Left ventricle myocardium superior (tissue), 1 donor: ENCODE data around the gene TIMM17A. TPM values are rescaled to one million over a fixed set of nuclear protein-coding genes. Genes with fewer than 3 reads are reported as not detected.

Source experiments
- ATAC-seq: fragments of 200-7000 bp; cut with Tn5 transposase; one replicate; pipeline ENCODE4 v1.9.1; 2020; ENCODE audit warnings: mild to moderate bottlenecking, moderate library complexity
- DNase-seq: peaks from one replicate; pipeline ENCODE4 v3.0.0-alpha.2; 2020
- intact Hi-C: fragments of 100-400 bp; cut with micrococcal nuclease; formaldehyde crosslinking; loops from one replicate; pipeline ENCODE4 v1.11.0; 2022
- total RNA-seq: library from RNA; stranded (reverse); fragmentation: NEBNext Ultra II Directional; extraction: Animal tissue kit (Norgen Biotek cat#: 25700); gene quantifications from one replicate; pipeline ENCODE4 v1.2.1, GENCODE V29; 2021
- donor health status: DM: no; HTN: yes; CAD: no; lungs with severe emphysema.

The TIMM17A gene
- total RNA-seq, 1 donor from 2014 or later, result 79.0 TPM

DNA sequence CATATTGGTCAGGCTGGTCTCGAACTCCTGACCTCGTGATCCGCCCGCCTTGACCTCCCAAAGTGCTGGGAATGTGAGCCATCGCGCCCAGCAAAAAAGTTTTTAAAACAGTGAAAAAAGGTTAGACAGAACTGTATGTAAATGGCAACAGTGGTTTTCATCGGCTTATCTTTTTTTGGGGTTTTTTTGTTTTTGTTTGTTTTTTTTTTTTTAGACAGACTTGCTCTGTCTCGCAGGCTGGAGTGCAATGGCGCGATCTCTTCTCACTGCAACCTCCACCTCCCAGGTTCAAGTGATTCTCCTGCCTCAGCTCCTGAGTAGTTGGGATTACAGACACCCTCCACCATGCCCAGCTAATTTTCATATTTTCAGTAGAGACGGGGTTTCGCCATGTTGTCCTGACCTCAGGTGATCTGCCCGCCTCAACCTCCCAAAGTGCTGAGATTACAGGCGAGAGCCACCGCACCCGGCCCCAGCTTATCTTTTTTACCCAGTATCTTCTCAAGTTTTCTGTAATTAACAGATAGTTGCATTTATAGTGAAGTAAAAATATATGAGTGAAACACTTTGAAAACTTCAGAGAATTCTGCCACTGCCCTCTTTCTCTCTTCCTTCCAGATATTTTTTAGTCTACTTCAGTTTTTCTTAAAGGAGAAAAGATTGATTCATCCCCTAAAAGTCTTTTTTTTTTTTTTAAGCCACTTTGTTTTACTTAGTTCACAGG, 13.1 kb downstream of the TIMM17A start:
- intact Hi-C loops, result no loop called here
- DNase-seq (no peak), ATAC-seq (no peak)

DNA sequence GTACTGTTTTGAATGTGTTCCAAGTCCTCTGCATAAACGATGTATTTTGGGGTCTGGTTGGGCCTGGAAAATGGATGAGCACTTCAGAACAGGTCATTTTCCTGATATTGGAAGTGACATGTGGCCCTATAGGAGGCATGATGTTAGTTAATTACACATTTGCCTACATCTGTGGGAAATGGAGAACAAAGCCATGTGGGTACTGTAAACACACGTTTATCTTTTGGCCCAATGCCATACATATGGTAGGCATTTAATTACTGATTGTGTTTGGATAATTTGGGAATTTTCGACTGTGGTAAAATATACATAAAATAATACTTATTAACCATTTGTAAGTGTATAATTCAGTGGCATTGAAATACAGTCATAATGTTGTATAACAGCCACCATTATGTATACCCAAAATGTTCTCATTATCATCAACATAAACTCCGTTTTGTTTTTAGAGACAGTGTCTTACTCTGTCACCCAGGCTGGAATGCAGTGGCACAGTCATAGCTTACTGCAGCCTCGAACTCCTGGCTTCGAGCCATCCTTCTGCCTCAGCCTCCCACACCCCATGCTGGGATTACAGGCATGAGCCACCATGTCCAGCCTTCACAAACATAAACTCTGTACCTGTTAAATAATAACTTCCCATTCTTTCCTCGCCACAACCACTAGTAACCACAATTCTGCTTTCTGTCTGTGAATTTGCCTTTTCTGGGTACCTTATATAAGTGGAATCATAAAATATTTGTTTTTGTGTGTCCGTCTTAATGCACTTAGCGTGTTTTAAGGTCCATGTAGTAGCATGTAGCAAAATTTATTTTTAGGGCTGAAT, 15.2 kb downstream of the TIMM17A start:
- DNase-seq (no peak), ATAC-seq (peak; percentile 32)
- intact Hi-C loops, result loop anchor here (5.0 kb wide), 2 partner anchors 73 to 88 kb away; no protein-coding TSS in a partner anchor

DNA sequence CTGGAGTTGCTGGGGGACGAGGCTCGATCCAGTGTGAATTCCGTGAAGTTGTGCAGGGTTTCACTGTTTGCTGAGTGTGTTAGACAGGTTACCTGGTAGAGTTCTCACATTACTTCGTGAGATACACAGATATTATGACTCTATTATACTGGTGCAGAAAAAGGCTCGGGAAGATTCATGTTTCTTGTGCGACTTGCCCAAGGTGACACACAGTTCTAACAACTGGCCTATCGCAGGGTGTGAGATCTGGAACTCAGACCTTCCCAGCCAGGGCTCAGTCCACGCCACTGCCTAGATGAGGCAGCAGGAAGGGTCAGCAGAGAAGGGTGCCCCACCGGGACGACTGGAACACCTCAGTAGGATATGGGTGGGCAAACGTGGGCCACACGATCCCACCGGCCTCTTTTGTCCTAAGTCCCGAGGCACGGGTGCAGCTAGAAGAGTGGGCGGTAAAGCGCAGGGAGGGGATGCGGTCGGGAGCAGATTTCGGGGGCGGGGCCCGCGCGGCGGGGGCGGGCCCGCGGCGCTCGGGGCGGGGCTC, 26.8 kb downstream of the TIMM17A start:
- intact Hi-C loops, result no loop called here
- peak; percentile 22 for ATAC-seq
- DNase-seq, result peak; percentile 90

DNA sequence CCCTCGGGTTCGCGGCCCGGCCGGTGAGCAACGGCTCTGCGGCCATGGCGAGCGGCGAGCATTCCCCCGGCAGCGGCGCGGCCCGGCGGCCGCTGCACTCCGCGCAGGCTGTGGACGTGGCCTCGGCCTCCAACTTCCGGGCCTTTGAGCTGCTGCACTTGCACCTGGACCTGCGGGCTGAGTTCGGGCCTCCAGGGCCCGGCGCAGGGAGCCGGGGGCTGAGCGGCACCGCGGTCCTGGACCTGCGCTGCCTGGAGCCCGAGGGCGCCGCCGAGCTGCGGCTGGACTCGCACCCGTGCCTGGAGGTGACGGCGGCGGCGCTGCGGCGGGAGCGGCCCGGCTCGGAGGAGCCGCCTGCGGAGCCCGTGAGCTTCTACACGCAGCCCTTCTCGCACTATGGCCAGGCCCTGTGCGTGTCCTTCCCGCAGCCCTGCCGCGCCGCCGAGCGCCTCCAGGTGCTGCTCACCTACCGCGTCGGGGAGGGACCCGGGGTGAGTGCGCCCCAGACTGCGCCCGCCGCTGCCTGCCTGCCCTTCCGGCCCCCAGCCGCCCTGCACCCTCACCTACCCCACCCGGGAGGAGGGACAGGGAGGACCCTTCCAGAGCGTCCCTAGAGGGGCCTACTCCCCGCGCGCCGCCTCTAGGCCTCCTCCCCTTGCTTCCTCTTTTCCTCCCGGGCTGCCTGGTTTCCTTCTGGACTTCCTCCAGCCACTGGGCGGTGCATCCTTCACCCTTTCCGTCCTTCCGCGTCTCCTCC, 27.5 kb downstream of the TIMM17A start, which contains the start of gene RNPEP:
Gene RNPEP (plus strand): TSS at position 26 of the 757 bp plus-strand sequence. CDS start 19 bp downstream, at position 45.
- intact Hi-C loops, result no loop called here
- peak; percentile 90 for ATAC-seq

DNA sequence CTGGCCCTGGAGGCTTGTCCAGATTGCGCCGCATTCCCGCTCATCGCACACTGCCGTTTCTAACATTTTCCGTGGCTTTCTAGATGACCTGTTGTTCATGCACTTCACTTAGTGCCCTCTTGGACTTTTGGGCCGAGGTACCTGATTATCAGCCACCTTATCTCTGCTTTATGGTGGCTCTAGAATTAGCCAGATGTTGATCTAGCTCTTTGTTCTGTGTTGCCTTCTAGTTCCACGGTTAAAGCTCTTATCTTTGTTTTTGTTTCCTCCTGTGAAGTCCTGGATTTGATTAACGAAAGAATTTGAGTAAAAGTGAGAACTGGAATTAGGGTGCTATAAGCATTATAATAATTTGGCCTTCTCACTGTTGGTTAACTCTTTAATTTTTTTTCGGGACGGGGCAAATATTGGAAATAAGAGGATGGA, 28.1 kb downstream of the TIMM17A start:
- ATAC-seq (no peak), DNase-seq (no peak)
- intact Hi-C loops, result no loop called here

More for the DNA sequence above, 27.5 kb downstream of the TIMM17A start, which contains the start of gene RNPEP:
- DNase-seq, result peak; percentile 82

DNA sequence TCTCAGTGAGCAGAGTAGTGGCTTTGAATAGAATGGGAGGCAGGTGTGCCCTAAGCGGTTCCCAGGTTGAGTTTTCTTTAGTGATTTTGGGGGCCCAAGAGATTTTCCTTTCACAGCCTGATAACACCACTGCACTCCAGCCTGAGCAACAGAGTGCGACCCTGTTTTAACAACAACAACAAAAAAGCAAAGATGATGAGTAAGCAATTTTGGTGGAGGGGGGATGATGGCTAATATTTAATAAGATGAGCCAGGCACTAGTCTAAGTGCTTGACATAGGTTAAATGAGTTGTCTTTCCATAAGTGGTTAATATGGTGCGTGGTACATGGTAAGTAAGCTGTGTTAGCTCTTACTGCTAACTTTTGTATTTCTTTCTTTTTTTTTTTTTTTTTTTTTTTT, 29.1 kb downstream of the TIMM17A start:
- ATAC-seq, result no peak
- intact Hi-C loops, result no loop called here
- DNase-seq, result no peak

DNA sequence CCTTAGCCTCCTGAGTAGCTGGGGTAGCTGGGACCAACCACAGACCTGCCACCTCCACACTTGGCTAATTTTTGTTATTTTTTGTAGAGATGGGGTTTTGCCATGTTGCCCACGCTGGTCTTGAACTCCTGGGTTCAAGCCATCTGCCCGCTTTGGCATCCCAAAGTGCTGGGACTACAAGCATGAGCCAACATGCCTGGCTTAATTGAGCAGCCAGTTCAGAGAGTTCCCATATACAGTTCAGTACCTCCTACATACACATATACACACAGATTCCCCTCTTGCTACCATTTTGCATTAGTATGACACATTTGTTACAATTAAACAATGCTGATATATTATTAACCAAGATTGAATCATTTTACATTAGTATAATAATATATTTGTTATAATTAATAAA, 30.1 kb downstream of the TIMM17A start:
- intact Hi-C loops, result no loop called here
- no peak for ATAC-seq
- no peak for DNase-seq

DNA sequence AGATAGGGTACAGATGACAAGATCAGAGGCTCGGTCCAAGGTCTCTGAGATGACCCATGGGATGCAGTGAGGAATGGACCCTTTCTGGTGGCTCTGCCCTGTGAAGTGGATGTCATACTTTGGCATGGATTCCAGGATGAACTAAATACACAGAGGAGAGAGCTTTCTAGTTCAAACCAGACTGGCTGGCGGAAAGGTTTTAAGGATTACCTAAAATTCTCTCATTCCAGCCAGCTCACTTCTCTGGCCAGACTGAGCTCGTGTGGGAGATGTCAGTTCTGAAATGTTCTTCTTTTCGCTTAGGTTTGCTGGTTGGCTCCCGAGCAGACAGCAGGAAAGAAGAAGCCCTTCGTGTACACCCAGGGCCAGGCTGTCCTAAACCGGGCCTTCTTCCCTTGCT, 33.3 kb downstream of the TIMM17A start:
- DNase-seq, result no peak
- intact Hi-C loops, result no loop called here
- no peak for ATAC-seq

DNA sequence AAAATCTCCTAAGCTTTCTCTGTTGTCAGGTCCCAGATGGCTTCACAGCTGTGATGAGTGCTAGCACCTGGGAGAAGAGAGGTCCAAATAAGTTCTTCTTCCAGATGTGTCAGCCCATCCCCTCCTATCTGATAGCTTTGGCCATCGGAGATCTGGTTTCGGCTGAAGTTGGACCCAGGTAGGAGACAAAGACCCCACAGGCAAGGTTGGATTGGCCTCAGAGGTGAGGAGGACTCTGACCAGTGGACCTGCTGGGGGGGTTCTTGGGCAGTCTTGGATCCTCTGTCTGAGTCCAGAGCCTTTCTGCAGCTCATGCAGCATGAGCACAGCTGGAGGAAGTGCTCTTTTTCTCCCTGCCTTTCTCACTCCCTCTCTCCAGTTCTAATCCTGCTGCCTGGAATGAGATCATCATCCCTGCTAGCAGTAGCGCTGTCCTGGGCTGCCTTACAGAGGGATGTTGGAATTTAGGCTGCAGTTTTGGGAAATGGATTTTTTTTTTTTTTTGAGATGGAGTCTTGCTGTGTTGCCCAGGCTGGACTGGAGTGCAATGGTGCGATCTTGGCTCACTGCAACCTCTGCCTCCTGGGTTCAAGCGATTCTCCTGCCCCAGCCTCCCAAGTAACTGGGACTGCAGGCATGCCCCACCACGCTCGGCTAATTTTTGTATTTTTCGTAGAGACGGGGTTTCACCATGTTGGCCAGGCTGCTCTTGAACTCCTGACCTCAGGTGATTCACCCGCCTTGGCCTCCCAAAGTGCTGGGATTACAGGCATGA, 34.2 kb downstream of the TIMM17A start:
- peak; percentile 5 for ATAC-seq
- intact Hi-C loops, result no loop called here
- DNase-seq, result no peak

DNA sequence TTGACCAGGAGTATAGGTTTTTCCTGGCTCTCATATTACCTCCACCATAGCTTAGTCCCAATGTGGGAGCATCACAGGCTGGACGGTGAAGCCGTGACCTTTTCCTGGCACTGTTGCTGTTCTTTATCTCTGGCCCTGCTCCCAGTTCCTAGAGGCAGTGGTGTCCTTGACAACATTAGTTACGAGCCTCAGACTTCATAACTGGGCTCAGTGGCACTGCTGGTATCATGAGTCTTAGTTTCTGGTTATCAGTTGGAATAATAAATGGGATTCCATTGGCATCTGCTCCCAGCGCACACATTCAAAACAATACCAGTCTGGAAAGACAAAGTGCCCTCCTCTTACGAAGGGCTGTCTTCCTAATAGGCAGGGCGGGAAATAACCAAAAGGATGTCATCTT, 35.1 kb downstream of the TIMM17A start:
- intact Hi-C loops, result no loop called here
- ATAC-seq (peak; percentile 93), DNase-seq (peak; percentile 47)

DNA sequence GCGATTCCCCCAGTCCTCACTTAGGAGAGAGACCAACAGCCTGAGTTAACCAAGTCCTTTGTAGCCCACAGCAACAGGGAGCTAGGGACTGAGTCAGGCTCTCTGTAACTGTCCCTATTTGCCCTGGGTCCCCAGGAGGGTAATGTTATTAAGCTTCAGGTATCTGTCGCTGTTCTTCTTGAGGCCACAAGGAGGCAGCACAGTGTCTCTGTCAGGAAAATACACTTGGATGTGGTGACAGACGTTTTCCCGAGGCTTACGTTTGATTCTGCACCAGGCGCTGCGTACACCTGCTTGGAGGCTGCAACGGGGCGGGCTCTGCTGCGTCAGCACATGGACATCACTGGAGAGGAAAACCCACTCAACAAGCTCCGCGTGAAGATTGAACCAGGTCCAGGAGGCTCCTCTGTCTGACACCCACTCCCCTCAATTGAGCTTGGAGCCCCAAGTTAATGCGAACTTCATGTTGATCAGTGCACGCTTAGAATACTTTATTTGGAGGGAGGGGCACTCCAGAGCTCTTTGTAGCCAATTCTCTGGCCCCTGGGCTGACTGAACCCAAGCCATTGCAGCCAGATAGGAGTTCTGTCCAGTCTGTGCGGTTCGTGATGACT, 44.4 kb downstream of the TIMM17A start:
- intact Hi-C loops, result loop anchor here (5.0 kb wide), 1 partner anchor 123 kb away; the partner anchor contains the start of gene GPR37L1
- ATAC-seq, result peak; percentile 64
- no peak for DNase-seq

DNA sequence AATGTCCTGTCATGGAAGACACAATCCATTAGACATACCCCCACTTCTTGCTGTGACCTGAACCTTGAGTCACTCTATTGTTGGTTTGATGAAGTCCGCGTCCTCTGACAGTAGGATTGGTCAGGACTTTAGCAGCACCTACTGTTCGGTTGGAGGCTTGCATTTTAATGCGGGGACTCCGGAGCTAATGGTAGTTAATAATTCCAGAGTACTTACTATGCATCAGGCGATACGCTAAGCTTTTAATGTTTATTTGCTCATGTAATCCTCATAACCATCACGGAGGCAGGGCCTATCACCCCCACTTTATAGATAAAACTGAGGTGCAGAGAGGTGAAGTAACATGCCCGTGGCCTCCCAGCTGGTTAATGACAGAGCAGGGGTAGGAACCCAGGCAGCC, 47.2 kb downstream of the TIMM17A start:
- ATAC-seq, result no peak

DNA sequence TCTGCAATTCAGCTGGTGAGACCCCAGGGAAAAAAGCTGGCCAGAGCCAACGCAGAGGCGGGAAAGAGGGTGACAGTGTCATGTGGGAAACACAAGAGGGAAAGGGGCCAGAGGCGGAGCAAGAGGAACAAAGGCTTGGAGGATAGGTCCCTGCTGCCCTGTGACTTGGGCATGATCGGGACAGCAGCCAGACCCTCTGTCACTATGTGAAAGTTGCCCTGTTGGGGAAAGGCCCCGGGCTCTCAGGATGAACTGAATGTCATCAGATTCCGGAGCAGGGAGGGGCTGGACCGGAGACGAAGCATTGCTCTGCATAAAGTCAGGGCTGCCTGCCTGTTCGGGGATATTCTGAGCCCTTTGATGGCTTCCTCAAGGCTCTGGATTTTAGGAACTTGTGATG, 49.4 kb downstream of the TIMM17A start:
- ATAC-seq (no peak), DNase-seq (no peak)
- intact Hi-C loops, result loop anchor here (5.0 kb wide), 1 partner anchor 118 kb away; the partner anchor contains the start of gene GPR37L1

More for the DNA sequence above, 47.2 kb downstream of the TIMM17A start:
- DNase-seq, result no peak
- intact Hi-C loops, result loop anchor here (5.0 kb wide), 1 partner anchor 120 kb away; the partner anchor contains the start of gene GPR37L1

DNA sequence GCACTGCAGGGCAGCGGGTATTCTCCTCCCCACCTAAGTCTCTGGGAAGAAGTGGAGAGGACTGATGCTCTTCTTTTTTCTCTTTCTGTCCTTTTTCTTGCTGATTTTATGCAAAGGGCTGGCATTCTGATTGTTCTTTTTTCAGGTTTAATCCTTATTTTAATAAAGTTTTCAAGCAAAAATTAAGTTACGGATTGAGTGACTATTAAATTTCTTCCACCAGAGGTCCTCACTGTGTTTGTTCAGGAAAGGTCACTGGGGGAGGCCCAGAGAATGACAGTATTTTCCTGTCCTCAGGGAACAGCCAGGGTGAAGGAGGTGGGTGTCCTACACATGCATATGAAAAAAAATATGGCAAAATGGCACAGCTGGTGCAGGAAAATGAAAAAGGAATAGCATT, 50.7 kb downstream of the TIMM17A start:
- ATAC-seq (no peak), DNase-seq (no peak)
- intact Hi-C loops, result no loop called here

DNA sequence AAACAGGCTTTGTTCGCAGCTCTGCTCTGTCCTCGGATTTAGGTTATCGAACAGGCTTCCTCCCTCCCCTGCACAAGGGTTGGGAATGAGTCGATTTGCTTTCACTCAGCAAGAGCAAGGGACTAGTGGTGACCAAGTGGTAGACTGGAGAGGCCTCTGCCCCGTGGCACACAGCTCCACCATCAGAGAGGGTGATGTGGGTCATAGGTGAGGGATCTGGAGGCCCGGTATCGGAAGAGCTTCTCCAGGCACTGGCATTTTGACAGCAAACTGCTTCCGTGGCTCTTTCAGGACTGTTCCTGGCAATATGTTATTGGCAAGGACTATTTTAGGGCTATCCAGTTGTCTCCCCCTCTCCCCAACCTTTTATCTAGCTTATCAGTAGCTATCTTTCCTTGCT, 52.0 kb downstream of the TIMM17A start:
- intact Hi-C loops, result no loop called here
- ATAC-seq, result peak; percentile 14

DNA sequence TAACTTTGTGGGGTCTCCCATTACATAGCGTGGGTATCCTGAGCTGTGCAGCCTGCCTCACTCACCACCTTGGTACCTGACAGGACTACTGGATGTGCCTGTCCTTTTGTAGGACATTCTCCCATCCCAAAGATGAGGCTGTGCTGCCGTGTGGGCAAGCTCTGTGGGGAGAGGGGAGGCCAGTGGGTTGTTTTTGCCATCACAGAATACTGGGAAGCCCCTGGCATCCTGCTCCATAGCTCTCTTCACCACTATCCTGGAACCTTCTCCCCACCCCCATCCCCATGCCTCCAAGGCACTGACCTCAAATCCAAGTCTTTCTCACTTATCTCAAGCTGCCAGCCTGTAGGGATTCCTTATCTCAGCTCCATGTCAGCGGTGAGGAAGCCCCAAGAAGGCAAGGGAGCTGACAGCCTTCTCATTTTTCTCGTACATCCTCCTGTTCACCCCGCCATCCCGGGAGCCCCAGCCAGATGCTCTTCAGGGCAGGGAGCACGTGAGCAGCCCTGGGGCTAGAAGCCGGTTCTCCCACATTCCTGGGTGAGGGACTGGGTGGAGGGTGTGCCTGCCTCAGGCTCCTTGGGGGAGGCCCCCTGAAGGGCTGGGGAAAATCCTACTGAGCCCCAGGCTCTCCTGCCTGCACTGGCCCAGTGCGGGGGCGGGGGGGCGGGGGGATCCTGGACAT, 52.6 kb downstream of the TIMM17A start:
- ATAC-seq, result no peak
- DNase-seq, result no peak
- intact Hi-C loops, result no loop called here

More for the DNA sequence above, 52.0 kb downstream of the TIMM17A start:
- no peak for DNase-seq
